ENCODE data around the gene RPS21. TPM values are rescaled to one million over a fixed set of nuclear protein-coding genes. Genes with fewer than 3 reads are reported as not detected.

The RPS21 gene
- total RNA-seq, 5 donors from 2014 or later (not counting 1 experiment from before 2014, with no cell fraction given), result 2,807 to 3,290 (median 3,085) TPM

GRCh38 chr20:62368976-62369814, 17.7 kb upstream of the RPS21 start:
- DNase-seq (no peak), ATAC-seq (replicated peaks in 1 of 4) (no peak)
- Histone ChIP-seq H3K4me1 (ENCODE audit: control insufficient read depth in 1 of 2, extremely low read depth in 1 of 2, insufficient read depth in 2 of 2, low read length in 2 of 2) (peaks cover 0 to 25% of the 10 kb centered on the region in 2 experiments), H3K27me3 (replicated peaks in 1 of 2; ENCODE audit: control insufficient read depth in 2 of 2, extremely low read depth in 1 of 2, insufficient read depth in 2 of 2, low read length in 1 of 2) (peaks cover 6 to 82% of the 10 kb centered on the region in 2 experiments), H3K9me3 (no peaks in the 10 kb centered on the region), H3K4me3 (ENCODE audit: control insufficient read depth in 1 of 2, extremely low read depth in 1 of 2, low read length in 1 of 2) (no peak overlapping the region), H3K27ac (ENCODE audit: low read length) (no peak overlapping the region), H3K36me3 (ENCODE audit: control insufficient read depth in 2 of 2, extremely low read depth in 1 of 2, insufficient read depth in 1 of 2, low read length in 1 of 2) (no peaks in the 10 kb centered on the region)
- Mint-ChIP-seq H3K27ac (no peak overlapping the region), H3K36me3 (no peaks in the 10 kb centered on the region), H3K4me3 (no peak overlapping the region), H3K27me3 (peaks cover 20 to 37% of the 10 kb centered on the region in 2 donors), H3K4me1 (peaks cover 0 to 9% (median 2%) of the 10 kb centered on the region in 3 donors), H3K9me3 (no peaks in the 10 kb centered on the region)
- POLR2A ChIA-PET, result interaction anchor here in 1 of 2 donors (0.6 kb wide), 1 partner anchor 43 kb away, joined by 8 read pairs; no protein-coding TSS in a partner anchor
- 11% methylated on average over 14 of the region's 28 CpGs for WGBS (ENCODE audit: insufficient coverage)
- CTCF ChIA-PET, result no interaction called here

GRCh38 chr20:62369815-62370114, 17.1 kb upstream of the RPS21 start:
- WGBS (ENCODE audit: insufficient coverage), result 65% methylated on average over 3 of the region's 4 CpGs
- Mint-ChIP-seq H3K36me3 (no peaks in the 10 kb centered on the region), H3K27ac (no peak overlapping the region), H3K27me3 (peaks cover 18 to 35% of the 10 kb centered on the region in 2 donors), H3K9me3 (no peaks in the 10 kb centered on the region), H3K4me3 (no peak overlapping the region), H3K4me1 (peaks cover 0 to 9% (median 2%) of the 10 kb centered on the region in 3 donors)
- Histone ChIP-seq H3K27me3 (replicated peaks in 1 of 2; ENCODE audit: control insufficient read depth in 2 of 2, extremely low read depth in 1 of 2, insufficient read depth in 2 of 2, low read length in 1 of 2) (peaks cover 6 to 82% of the 10 kb centered on the region in 2 experiments), H3K4me3 (ENCODE audit: control insufficient read depth in 1 of 2, extremely low read depth in 1 of 2, low read length in 1 of 2) (no peak overlapping the region), H3K27ac (ENCODE audit: low read length) (no peak overlapping the region), H3K36me3 (ENCODE audit: control insufficient read depth in 2 of 2, extremely low read depth in 1 of 2, insufficient read depth in 1 of 2, low read length in 1 of 2) (no peaks in the 10 kb centered on the region), H3K4me1 (ENCODE audit: control insufficient read depth in 1 of 2, extremely low read depth in 1 of 2, insufficient read depth in 2 of 2, low read length in 2 of 2) (peaks cover 0 to 25% of the 10 kb centered on the region in 2 experiments), H3K9me3 (no peaks in the 10 kb centered on the region)
- DNase-seq (no peak), ATAC-seq (replicated peaks in 1 of 4) (no peak)
- ChIA-PET CTCF (interaction anchor here in 1 of 2 donors (0.9 kb wide), 1 partner anchor 13 kb away, joined by 3 read pairs; no protein-coding TSS in a partner anchor), POLR2A (no interaction called here)

GRCh38 chr20:62370115-62370806, 16.6 kb upstream of the RPS21 start:
- ATAC-seq (replicated peaks in 1 of 4), result no peak
- WGBS (ENCODE audit: insufficient coverage), result 75% methylated on average over 17 of the region's 19 CpGs
- Mint-ChIP-seq H3K4me1 (peaks cover 0 to 9% (median 2%) of the 10 kb centered on the region in 3 donors), H3K27me3 (peaks cover 13 to 30% of the 10 kb centered on the region in 2 donors), H3K27ac (no peak overlapping the region), H3K36me3 (no peaks in the 10 kb centered on the region), H3K9me3 (no peaks in the 10 kb centered on the region), H3K4me3 (no peak overlapping the region)
- Histone ChIP-seq H3K27me3 (replicated peaks in 1 of 2; ENCODE audit: control insufficient read depth in 2 of 2, extremely low read depth in 1 of 2, insufficient read depth in 2 of 2, low read length in 1 of 2) (peaks cover 3 to 80% of the 10 kb centered on the region in 2 experiments), H3K9me3 (no peaks in the 10 kb centered on the region), H3K36me3 (ENCODE audit: control insufficient read depth in 2 of 2, extremely low read depth in 1 of 2, insufficient read depth in 1 of 2, low read length in 1 of 2) (no peaks in the 10 kb centered on the region), H3K4me1 (ENCODE audit: control insufficient read depth in 1 of 2, extremely low read depth in 1 of 2, insufficient read depth in 2 of 2, low read length in 2 of 2) (peaks cover 0 to 25% of the 10 kb centered on the region in 2 experiments), H3K4me3 (ENCODE audit: control insufficient read depth in 1 of 2, extremely low read depth in 1 of 2, low read length in 1 of 2) (no peak overlapping the region), H3K27ac (ENCODE audit: low read length) (no peak overlapping the region)
- no peak for DNase-seq
- CTCF ChIA-PET, result interaction anchor here in 1 of 2 donors (0.9 kb wide), 1 partner anchor 12 kb away, joined by 3 read pairs; no protein-coding TSS in a partner anchor
- POLR2A ChIA-PET, result no interaction called here

- Mint-ChIP-seq H3K27ac (no peak overlapping the region), H3K4me3 (no peak overlapping the region), H3K9me3 (no peaks in the 10 kb centered on the region), H3K4me1 (peaks cover 0 to 9% (median 2%) of the 10 kb centered on the region in 3 donors), H3K27me3 (peaks cover 9 to 28% of the 10 kb centered on the region in 2 donors), H3K36me3 (no peaks in the 10 kb centered on the region)
- 72% methylated on average over 17 of the region's 18 CpGs for WGBS (ENCODE audit: insufficient coverage)
- Histone ChIP-seq H3K4me3 (ENCODE audit: control insufficient read depth in 1 of 2, extremely low read depth in 1 of 2, low read length in 1 of 2) (no peak overlapping the region), H3K27ac (ENCODE audit: low read length) (no peak overlapping the region), H3K4me1 (ENCODE audit: control insufficient read depth in 1 of 2, extremely low read depth in 1 of 2, insufficient read depth in 2 of 2, low read length in 2 of 2) (peaks cover 0 to 22% of the 10 kb centered on the region in 2 experiments), H3K9me3 (no peaks in the 10 kb centered on the region), H3K36me3 (ENCODE audit: control insufficient read depth in 2 of 2, extremely low read depth in 1 of 2, insufficient read depth in 1 of 2, low read length in 1 of 2) (no peaks in the 10 kb centered on the region), H3K27me3 (replicated peaks in 1 of 2; ENCODE audit: control insufficient read depth in 2 of 2, extremely low read depth in 1 of 2, insufficient read depth in 2 of 2, low read length in 1 of 2) (peaks cover 2 to 73% of the 10 kb centered on the region in 2 experiments)
- ATAC-seq (replicated peaks in 1 of 4) (no peak), DNase-seq (no peak)
- ChIA-PET POLR2A (no interaction called here), CTCF (no interaction called here)
Measured at GRCh38 chr20:62370807-62371587, 15.9 kb upstream of the RPS21 start.

GRCh38 chr20:62371588-62372041, 15.3 kb upstream of the RPS21 start:
- Histone ChIP-seq H3K36me3 (ENCODE audit: control insufficient read depth in 2 of 2, extremely low read depth in 1 of 2, insufficient read depth in 1 of 2, low read length in 1 of 2) (no peaks in the 10 kb centered on the region), H3K9me3 (no peaks in the 10 kb centered on the region), H3K4me3 (ENCODE audit: control insufficient read depth in 1 of 2, extremely low read depth in 1 of 2, low read length in 1 of 2) (no peak overlapping the region), H3K27ac (ENCODE audit: low read length) (no peak overlapping the region), H3K27me3 (replicated peaks in 1 of 2; ENCODE audit: control insufficient read depth in 2 of 2, extremely low read depth in 1 of 2, insufficient read depth in 2 of 2, low read length in 1 of 2) (peaks cover 0 to 67% of the 10 kb centered on the region in 2 experiments), H3K4me1 (ENCODE audit: control insufficient read depth in 1 of 2, extremely low read depth in 1 of 2, insufficient read depth in 2 of 2, low read length in 2 of 2) (peaks cover 0 to 16% of the 10 kb centered on the region in 2 experiments)
- Mint-ChIP-seq H3K4me1 (peaks cover 0 to 9% (median 2%) of the 10 kb centered on the region in 3 donors), H3K27ac (no peak overlapping the region), H3K4me3 (no peak overlapping the region), H3K36me3 (no peaks in the 10 kb centered on the region), H3K9me3 (no peaks in the 10 kb centered on the region), H3K27me3 (peaks cover 9 to 25% of the 10 kb centered on the region in 2 donors)
- 67% methylated on average over 2 of the region's 8 CpGs for WGBS (ENCODE audit: insufficient coverage)
- CTCF ChIA-PET, result no interaction called here
- DNase-seq (no peak), ATAC-seq (replicated peaks in 1 of 4) (no peak)
- POLR2A ChIA-PET, result no interaction called here
